ENCODE results near the gene GGA2. TPM values are rescaled to one million over a fixed set of nuclear protein-coding genes. Genes with fewer than 3 reads are reported as not detected.

The GGA2 gene
- total RNA-seq, 1 donor from 2014 or later, result 180 TPM

DNA sequence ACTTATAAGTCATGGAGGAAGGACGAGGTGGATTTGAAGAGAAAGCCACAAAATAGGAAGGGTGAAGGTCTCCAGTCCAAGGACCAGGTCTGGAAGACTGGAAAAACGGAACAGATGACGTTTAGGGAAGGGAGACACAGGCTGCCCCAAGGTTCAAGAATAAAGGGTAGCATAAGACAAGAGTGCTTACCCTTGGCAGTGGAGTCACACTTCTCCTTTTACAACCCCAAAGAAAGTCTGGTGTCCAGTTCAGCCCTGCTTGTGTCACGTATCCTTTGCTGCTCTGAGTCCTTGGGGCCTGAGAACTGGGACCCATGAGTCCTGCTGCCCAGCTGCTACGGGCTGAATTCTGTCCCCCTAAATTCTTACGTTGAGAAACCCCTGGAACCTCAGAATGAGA, 13.0 kb upstream of the GGA2 start:
- H3K9ac ChIP-seq, result no peak overlapping the region
- Mint-ChIP-seq H3K27me3 (ENCODE audit: insufficient read depth, low read depth) (no peaks in the 10 kb centered on the region), H3K4me3 (no peak overlapping the region), H3K36me3 (peaks cover 26% of the 10 kb centered on the region), H3K4me1 (no peaks in the 10 kb centered on the region), H3K27ac (no peak overlapping the region), H3K9me3 (no peaks in the 10 kb centered on the region)
- no peaks in the 10 kb centered on the region for H3K36me3 ChIP-seq
- no peaks in the 10 kb centered on the region for H4K20me1 ChIP-seq (ENCODE audit: low read depth)
- H3F3A ChIP-seq (ENCODE audit: low read depth), result no peaks in the 10 kb centered on the region
- H3K27me3 ChIP-seq, result no peaks in the 10 kb centered on the region
- DNase-seq (ENCODE audit: low spot score), result no peak
- H3K9me3 ChIP-seq (ENCODE audit: low read depth), result no peaks in the 10 kb centered on the region
- TF ChIP-seq EZH2 (IDR thresholded peaks at IDR 0.05) (no peak), EZH2phosphoT487 (IDR thresholded peaks at IDR 0.05) (no peak), CTCF (IDR thresholded peaks at IDR 0.05) (no peak)
- H3K4me3 ChIP-seq, result no peak overlapping the region
- no peak overlapping the region for H3K27ac ChIP-seq
- H3K4me2 ChIP-seq, result no peak overlapping the region
- H3K79me2 ChIP-seq (ENCODE audit: low read depth), result no peaks in the 10 kb centered on the region
- H2AFZ ChIP-seq (replicated peaks), result no peak overlapping the region
- H3K4me1 ChIP-seq, result no peaks in the 10 kb centered on the region

DNA sequence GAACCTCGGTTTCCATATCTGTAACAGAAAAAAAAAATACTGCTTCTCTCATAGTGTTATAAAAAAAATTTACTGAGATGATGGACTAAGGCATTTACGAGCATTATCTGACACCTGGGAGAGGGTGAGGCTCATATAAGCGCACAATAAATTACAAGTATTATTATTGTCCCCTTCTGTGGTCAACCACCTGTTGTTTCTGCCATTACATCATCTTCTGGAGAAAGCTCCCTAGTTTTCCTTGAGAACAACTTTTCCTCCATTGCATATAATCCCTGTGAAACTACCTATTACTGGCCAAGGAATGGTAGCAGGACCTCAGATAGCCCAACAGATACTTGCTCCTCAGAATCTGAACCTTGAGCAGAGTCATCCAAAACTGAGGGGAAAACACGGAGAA, 11.7 kb upstream of the GGA2 start:
- H3K36me3 Mint-ChIP-seq, result peaks cover 26% of the 10 kb centered on the region
- no peaks in the 10 kb centered on the region for H3K36me3 ChIP-seq

DNA sequence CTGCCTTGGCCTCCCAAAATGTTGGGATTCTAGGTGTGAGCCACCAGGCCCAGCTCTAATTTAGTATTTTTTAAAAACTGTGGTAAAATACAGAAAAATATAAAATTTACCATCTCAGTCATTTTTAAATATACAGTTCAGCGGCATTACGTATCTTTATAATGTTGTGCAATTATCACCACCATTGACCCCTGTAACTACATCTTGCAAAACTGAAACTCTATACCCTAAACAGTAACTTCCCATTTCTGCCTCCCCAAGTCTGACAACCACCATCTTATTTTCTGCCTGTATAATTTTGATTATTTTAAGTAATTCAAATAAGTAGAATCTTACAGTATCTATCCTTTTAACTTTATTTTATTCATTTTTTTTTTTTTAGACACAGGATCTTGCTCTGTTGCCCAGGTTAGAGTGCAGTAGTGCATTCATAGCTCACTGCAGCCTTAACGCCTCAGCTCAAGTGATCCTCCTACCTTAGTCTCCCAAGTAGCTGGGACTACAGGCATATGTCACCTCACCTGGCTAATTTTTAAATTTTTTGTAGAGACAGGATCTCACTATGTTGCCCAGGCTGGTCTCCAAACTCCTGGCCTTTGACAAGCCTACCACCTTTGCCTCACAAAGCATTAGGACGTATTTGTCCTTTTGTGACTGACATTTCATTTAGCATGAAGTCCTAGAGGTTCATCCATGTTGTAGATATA, 10.9 kb upstream of the GGA2 start:
- Mint-ChIP-seq H3K36me3 (peaks cover 25% of the 10 kb centered on the region), H3K4me1 (no peaks in the 10 kb centered on the region), H3K9me3 (no peaks in the 10 kb centered on the region), H3K27ac (no peak overlapping the region), H3K4me3 (no peak overlapping the region), H3K27me3 (ENCODE audit: insufficient read depth, low read depth) (no peaks in the 10 kb centered on the region)
- H3K4me1 ChIP-seq, result no peaks in the 10 kb centered on the region
- H3K4me2 ChIP-seq, result no peak overlapping the region
- H3K9ac ChIP-seq, result no peak overlapping the region
- H2AFZ ChIP-seq (replicated peaks), result no peak overlapping the region
- H3K79me2 ChIP-seq (ENCODE audit: low read depth), result no peaks in the 10 kb centered on the region
- no peaks in the 10 kb centered on the region for H3F3A ChIP-seq (ENCODE audit: low read depth)
- no peak for DNase-seq (ENCODE audit: low spot score)
- H4K20me1 ChIP-seq (ENCODE audit: low read depth), result no peaks in the 10 kb centered on the region
- no peaks in the 10 kb centered on the region for H3K9me3 ChIP-seq (ENCODE audit: low read depth)
- H3K36me3 ChIP-seq, result no peaks in the 10 kb centered on the region
- H3K4me3 ChIP-seq, result no peak overlapping the region
- TF ChIP-seq CTCF (IDR thresholded peaks at IDR 0.05), result no peak
- TF ChIP-seq EZH2 (IDR thresholded peaks at IDR 0.05), result no peak
- no peak for TF ChIP-seq EZH2phosphoT487 (IDR thresholded peaks at IDR 0.05)
- H3K27me3 ChIP-seq, result no peaks in the 10 kb centered on the region
- H3K27ac ChIP-seq, result no peak overlapping the region

More for the DNA sequence above, 11.7 kb upstream of the GGA2 start:
- H3K4me1 Mint-ChIP-seq, result no peaks in the 10 kb centered on the region
- TF ChIP-seq EZH2phosphoT487 (IDR thresholded peaks at IDR 0.05) (no peak), EZH2 (IDR thresholded peaks at IDR 0.05) (no peak), CTCF (IDR thresholded peaks at IDR 0.05) (no peak)
- Histone ChIP-seq H4K20me1 (ENCODE audit: low read depth) (no peaks in the 10 kb centered on the region), H3K4me2 (no peak overlapping the region), H3K9me3 (ENCODE audit: low read depth) (no peaks in the 10 kb centered on the region), H3K9ac (no peak overlapping the region), H3K4me3 (no peak overlapping the region), H3K27ac (no peak overlapping the region), H3K27me3 (no peaks in the 10 kb centered on the region), H3K4me1 (no peaks in the 10 kb centered on the region), H3F3A (ENCODE audit: low read depth) (no peaks in the 10 kb centered on the region), H2AFZ (replicated peaks) (no peak overlapping the region), H3K79me2 (ENCODE audit: low read depth) (no peaks in the 10 kb centered on the region)
- H3K27me3 Mint-ChIP-seq (ENCODE audit: insufficient read depth, low read depth), result no peaks in the 10 kb centered on the region
- no peak for DNase-seq (ENCODE audit: low spot score)
- H3K4me3 Mint-ChIP-seq, result no peak overlapping the region
- no peak overlapping the region for H3K27ac Mint-ChIP-seq
- H3K9me3 Mint-ChIP-seq, result no peaks in the 10 kb centered on the region
